ENCODE results near the gene MRM3. TPM values are rescaled to one million over a fixed set of nuclear protein-coding genes. Genes with fewer than 3 reads are reported as not detected.
"Not testable (repeated sequence)": the region's sequence is repeated elsewhere in the genome, so short reads cannot be mapped to it uniquely, and the experiment has no call there.

Gene MRM3
- total RNA-seq, 2 donors from 2014 or later: 19.9 to 30.0 TPM

- H3K27ac Mint-ChIP-seq: no peak overlapping the region
- H3K9me3 Mint-ChIP-seq: no peaks in the 10 kb centered on the region
- H3K36me3 Mint-ChIP-seq (ENCODE audit: low read depth): no peaks in the 10 kb centered on the region
- H3K4me3 Mint-ChIP-seq: no peak overlapping the region
- H3K4me1 Mint-ChIP-seq: no peaks in the 10 kb centered on the region
- peaks cover 6% of the 10 kb centered on the region for H3K27me3 Mint-ChIP-seq
- ATAC-seq (replicated peaks): no peak
Measured at GRCh38 chr17:811051-811784, 29.1 kb downstream of the MRM3 start.

- H3K4me3 Mint-ChIP-seq: no peak overlapping the region
- H3K4me1 Mint-ChIP-seq: no peaks in the 10 kb centered on the region
- H3K27ac Mint-ChIP-seq: no peak overlapping the region
- H3K36me3 Mint-ChIP-seq (ENCODE audit: low read depth): no peaks in the 10 kb centered on the region
- peaks cover 6% of the 10 kb centered on the region for H3K27me3 Mint-ChIP-seq
- H3K9me3 Mint-ChIP-seq: no peaks in the 10 kb centered on the region
- no peak for ATAC-seq (replicated peaks)
Measured at GRCh38 chr17:812638-813204, 30.6 kb downstream of the MRM3 start.

- Mint-ChIP-seq H3K4me3 (no peak overlapping the region), H3K9me3 (no peaks in the 10 kb centered on the region), H3K4me1 (no peaks in the 10 kb centered on the region), H3K27me3 (peaks cover 6% of the 10 kb centered on the region), H3K27ac (no peak overlapping the region), H3K36me3 (ENCODE audit: low read depth) (no peaks in the 10 kb centered on the region)
- no peak for ATAC-seq (replicated peaks)
Measured at GRCh38 chr17:814371-814770, 32.2 kb downstream of the MRM3 start.

DNA sequence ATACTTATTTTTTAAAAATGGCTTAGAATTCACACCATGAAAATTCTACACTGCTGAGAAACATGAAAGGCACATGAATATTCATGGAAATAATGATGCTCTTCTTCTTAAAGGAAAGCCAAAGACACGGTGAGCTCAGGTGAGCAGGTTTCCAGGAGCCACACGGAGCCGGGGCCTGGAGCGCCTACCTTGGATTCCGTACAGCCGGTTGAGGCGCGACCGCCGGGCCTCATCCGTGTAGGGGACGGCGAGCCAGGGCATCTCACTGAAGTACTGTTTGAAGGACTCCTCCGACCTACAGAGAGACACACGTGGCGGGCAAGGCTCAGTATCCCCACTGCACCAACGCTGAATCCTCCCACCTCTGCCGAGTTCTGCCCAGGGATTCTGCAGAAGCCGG lies 37.1 kb downstream of the MRM3 start:
- H3K36me3 Mint-ChIP-seq (ENCODE audit: low read depth): no peaks in the 10 kb centered on the region
- H3K27me3 Mint-ChIP-seq: no peaks in the 10 kb centered on the region
- H3K4me1 Mint-ChIP-seq: no peaks in the 10 kb centered on the region
- H3K27ac Mint-ChIP-seq: no peak overlapping the region
- H3K4me3 Mint-ChIP-seq: no peak overlapping the region
- no peaks in the 10 kb centered on the region for H3K9me3 Mint-ChIP-seq
- ATAC-seq (replicated peaks): no peak

GRCh38 chr17:823501-823902 lies 41.3 kb downstream of the MRM3 start:
- no peaks in the 10 kb centered on the region for H3K36me3 Mint-ChIP-seq (ENCODE audit: low read depth)
- H3K27ac Mint-ChIP-seq: no peak overlapping the region
- no peak overlapping the region for H3K4me3 Mint-ChIP-seq

DNA sequence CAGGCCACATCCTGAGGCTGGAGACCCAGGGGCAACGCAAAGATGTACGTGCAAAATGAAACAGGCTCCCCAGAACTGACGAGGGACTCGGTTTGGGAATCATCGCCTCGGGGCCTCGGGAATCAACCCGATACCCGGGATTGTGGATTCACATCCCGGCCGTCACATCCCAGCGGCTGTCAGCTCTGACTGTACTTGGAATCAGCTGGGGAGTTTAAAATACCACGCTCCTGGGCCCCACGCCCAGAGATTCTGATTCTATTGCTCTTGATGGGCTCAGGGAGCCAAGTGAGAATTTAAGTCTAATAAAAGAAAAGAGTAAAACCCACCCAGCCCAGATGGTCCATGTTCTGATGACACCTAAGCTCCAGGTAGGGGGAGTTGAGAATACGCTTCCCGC lies 42.2 kb downstream of the MRM3 start:
- no peaks in the 10 kb centered on the region for H3K27me3 Mint-ChIP-seq
- no peak overlapping the region for H3K27ac Mint-ChIP-seq
- no peaks in the 10 kb centered on the region for H3K36me3 Mint-ChIP-seq (ENCODE audit: low read depth)
- H3K4me3 Mint-ChIP-seq: no peak overlapping the region
- no peaks in the 10 kb centered on the region for H3K9me3 Mint-ChIP-seq
- no peak for ATAC-seq (replicated peaks)
- no peaks in the 10 kb centered on the region for H3K4me1 Mint-ChIP-seq

More at GRCh38 chr17:823501-823902, 41.3 kb downstream of the MRM3 start:
- no peaks in the 10 kb centered on the region for H3K27me3 Mint-ChIP-seq
- H3K4me1 Mint-ChIP-seq: no peaks in the 10 kb centered on the region
- no peak for ATAC-seq (replicated peaks)
- H3K9me3 Mint-ChIP-seq: no peaks in the 10 kb centered on the region

GRCh38 chr17:825216-825615 lies 43.1 kb downstream of the MRM3 start:
- Mint-ChIP-seq H3K36me3 (ENCODE audit: low read depth) (no peaks in the 10 kb centered on the region), H3K27me3 (peaks cover 3% of the 10 kb centered on the region), H3K9me3 (no peaks in the 10 kb centered on the region), H3K27ac (no peak overlapping the region), H3K4me1 (no peaks in the 10 kb centered on the region), H3K4me3 (no peak overlapping the region)
- ATAC-seq (replicated peaks): no peak

DNA sequence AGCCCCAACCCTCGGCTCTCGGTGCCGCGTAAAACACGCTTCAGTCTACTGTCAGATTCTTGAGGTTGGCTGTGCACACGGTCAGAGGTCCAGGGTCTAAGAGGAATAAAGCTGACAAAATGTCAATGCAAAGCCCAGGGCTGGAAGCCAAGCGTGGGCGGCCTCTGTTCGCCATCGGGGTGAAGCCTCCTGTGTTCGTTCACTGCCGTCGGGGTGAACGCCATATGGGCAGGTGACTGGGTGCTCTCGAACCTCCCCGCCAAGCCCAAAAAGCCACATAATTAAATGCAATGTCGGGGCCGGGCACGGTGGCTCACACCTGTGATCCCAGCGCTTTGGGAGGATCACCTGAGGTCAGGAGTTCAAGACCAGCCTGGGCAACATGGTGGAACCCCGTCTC lies 44.6 kb downstream of the MRM3 start:
- no peak overlapping the region for H3K4me3 Mint-ChIP-seq
- H3K27me3 Mint-ChIP-seq: peaks cover 3% of the 10 kb centered on the region
- no peaks in the 10 kb centered on the region for H3K9me3 Mint-ChIP-seq
- H3K27ac Mint-ChIP-seq: no peak overlapping the region
- ATAC-seq (replicated peaks): no peak
- no peaks in the 10 kb centered on the region for H3K36me3 Mint-ChIP-seq (ENCODE audit: low read depth)
- no peaks in the 10 kb centered on the region for H3K4me1 Mint-ChIP-seq

- Mint-ChIP-seq H3K9me3 (no peaks in the 10 kb centered on the region), H3K27ac (no peak overlapping the region), H3K4me1 (no peaks in the 10 kb centered on the region), H3K36me3 (ENCODE audit: low read depth) (no peaks in the 10 kb centered on the region), H3K4me3 (no peak overlapping the region), H3K27me3 (peaks cover 3% of the 10 kb centered on the region)
- no peak for ATAC-seq (replicated peaks)
Measured at GRCh38 chr17:828761-829160, 46.6 kb downstream of the MRM3 start.

DNA sequence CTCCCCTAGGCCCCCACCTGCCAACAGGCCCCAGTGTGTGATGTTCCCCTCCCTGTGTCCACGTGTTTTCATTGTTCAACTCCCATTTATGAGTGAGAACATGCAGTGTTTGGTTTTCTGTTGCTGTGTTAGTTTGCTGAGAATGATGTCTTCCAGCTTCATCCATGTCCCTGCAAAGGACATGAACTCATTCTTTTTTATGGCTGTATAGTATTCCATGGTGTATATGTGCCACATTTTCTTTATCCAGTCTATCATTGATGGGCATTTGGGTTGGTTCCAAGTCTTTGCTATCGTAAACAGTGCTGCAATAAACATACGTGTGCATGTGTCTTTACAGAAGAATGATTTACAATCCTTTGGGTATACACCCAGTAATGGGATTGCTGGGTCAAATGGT lies 47.5 kb downstream of the MRM3 start:
- H3K9me3 Mint-ChIP-seq; H3K27me3 Mint-ChIP-seq; H3K4me3 Mint-ChIP-seq; H3K36me3 Mint-ChIP-seq (ENCODE audit: low read depth); H3K27ac Mint-ChIP-seq; H3K4me1 Mint-ChIP-seq; ATAC-seq (replicated peaks): not testable (repeated sequence)

DNA sequence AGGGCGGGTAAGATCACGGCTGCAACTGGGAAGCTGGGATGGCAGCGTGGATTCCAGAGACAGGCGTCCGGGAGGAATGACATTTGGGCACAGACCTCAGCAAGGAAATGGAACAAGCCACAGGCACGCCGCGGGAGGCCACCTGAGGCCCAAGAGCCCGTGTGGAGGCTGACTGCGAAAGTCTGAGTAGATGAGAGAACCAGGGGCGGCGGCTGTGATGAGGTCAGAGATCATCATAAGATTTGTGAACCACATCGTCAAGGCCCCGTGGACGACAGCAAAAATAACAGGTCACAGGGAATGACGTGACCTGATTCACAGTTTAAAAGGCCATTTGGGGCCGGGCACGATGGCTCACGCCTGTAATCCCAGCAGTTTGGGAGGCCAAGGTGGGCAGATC lies 48.2 kb downstream of the MRM3 start:
- H3K36me3 Mint-ChIP-seq (ENCODE audit: low read depth): no peaks in the 10 kb centered on the region

DNA sequence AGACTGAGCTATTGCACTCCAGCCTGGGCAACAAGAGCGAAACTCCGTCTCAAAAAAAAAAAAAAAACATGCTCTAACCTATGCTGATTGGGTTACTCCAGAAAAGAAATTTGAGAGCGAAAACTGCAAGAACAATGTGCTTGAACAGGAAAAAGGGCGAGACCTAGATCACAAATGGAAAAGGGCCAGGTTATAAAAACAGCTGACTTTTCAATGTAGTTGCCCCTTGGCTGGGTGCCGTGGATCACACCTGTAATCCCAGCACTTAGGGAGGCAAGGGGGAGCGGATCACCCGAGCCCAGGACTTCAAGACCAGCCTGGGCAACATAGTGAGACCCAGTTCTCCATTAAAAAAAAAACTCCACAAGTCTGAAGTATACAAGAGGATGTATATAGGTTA lies 48.8 kb downstream of the MRM3 start:
- Mint-ChIP-seq H3K4me3 (no peak overlapping the region), H3K27me3 (peaks cover 3% of the 10 kb centered on the region), H3K4me1 (no peaks in the 10 kb centered on the region), H3K36me3 (ENCODE audit: low read depth) (no peaks in the 10 kb centered on the region), H3K27ac (no peak overlapping the region), H3K9me3 (no peaks in the 10 kb centered on the region)
- no peak for ATAC-seq (replicated peaks)

More for the DNA sequence above, 48.2 kb downstream of the MRM3 start:
- Mint-ChIP-seq H3K27ac (no peak overlapping the region), H3K4me3 (no peak overlapping the region), H3K9me3 (no peaks in the 10 kb centered on the region), H3K27me3 (peaks cover 3% of the 10 kb centered on the region), H3K4me1 (no peaks in the 10 kb centered on the region)
- no peak for ATAC-seq (replicated peaks)

DNA sequence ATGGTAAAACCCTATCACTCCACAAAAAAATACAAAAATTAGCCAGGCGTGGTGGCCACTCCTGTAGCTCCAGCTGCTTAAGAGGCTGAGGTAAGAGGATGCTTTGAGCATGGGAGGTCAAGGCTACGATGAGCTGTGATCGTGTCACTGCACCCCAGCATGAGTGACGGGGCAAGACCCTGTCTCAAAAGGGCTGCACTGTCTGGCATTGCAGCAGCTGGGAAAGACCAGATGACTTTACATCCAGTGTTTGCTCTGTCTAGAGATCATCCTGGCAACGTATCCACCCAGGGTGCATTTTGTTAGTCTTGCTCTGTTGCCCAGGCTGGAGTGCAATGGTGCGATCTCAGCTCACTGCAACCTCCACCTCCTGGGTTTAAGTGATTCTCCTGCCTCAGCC lies 52.0 kb downstream of the MRM3 start:
- Mint-ChIP-seq H3K36me3 (ENCODE audit: low read depth) (no peaks in the 10 kb centered on the region), H3K4me1 (no peaks in the 10 kb centered on the region), H3K9me3 (no peaks in the 10 kb centered on the region), H3K27me3 (peaks cover 7% of the 10 kb centered on the region), H3K4me3 (no peak overlapping the region), H3K27ac (no peak overlapping the region)
- no peak for ATAC-seq (replicated peaks)

GRCh38 chr17:835263-835662 lies 53.1 kb downstream of the MRM3 start:
- Mint-ChIP-seq H3K36me3 (ENCODE audit: low read depth) (no peaks in the 10 kb centered on the region), H3K4me3 (no peak overlapping the region), H3K27ac (no peak overlapping the region), H3K9me3 (no peaks in the 10 kb centered on the region), H3K27me3 (peaks cover 4% of the 10 kb centered on the region), H3K4me1 (no peaks in the 10 kb centered on the region)
- ATAC-seq (replicated peaks): no peak

DNA sequence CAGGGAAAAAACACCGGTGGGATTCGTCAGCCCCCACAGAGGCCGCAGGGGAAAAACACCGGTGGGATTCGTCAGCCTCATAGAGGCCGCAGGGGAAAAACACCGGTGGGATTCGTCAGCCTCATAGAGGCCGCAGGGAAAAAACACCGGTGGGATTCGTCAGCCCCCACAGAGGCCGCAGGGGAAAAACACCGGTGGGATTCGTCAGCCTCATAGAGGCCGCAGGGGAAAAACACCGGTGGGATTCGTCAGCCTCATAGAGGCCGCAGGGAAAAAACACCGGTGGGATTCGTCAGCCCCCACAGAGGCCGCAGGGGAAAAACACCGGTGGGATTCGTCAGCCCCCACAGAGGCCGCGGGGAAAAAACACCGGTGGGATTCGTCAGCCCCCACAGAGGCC lies 53.6 kb downstream of the MRM3 start:
- H3K27ac Mint-ChIP-seq; ATAC-seq (replicated peaks); H3K4me3 Mint-ChIP-seq; H3K27me3 Mint-ChIP-seq; H3K4me1 Mint-ChIP-seq; H3K36me3 Mint-ChIP-seq (ENCODE audit: low read depth); H3K9me3 Mint-ChIP-seq: not testable (repeated sequence)

Measured in activated T-helper 17 cell treated with anti-CD3 and anti-CD28 coated beads, Interleukin-2, amount 50 U/mL, for 72 hours (primary cell).